Measurements from ENCODE around the gene RGS3.

DNA sequence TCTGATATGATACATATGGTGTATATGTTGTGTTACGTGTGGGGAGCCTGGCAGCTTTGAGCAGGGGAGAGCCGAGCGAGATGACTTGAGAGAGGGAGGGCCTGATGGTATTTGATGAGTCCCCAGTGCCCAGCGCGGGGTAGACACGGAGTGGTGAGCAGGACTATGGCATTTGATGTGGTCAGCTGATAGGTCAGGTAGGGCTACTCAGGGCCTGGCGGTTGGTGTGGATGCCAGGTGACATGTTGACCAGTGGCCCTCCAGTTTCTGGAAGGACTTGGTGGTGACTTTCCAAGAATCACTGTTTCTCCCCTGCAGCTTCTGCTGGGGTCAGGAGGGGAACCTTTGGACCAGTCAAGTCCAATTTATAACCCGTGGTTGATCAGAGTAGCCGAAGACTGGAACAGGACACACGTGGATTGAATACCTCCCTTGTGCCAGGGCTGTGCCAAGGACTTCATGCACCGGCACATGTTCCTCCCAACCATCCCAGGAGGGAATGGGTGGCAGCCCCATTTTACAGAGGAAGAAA is 148.8 kb downstream of the RGS3 start:
- TF ChIP-seq, protein P1, sequence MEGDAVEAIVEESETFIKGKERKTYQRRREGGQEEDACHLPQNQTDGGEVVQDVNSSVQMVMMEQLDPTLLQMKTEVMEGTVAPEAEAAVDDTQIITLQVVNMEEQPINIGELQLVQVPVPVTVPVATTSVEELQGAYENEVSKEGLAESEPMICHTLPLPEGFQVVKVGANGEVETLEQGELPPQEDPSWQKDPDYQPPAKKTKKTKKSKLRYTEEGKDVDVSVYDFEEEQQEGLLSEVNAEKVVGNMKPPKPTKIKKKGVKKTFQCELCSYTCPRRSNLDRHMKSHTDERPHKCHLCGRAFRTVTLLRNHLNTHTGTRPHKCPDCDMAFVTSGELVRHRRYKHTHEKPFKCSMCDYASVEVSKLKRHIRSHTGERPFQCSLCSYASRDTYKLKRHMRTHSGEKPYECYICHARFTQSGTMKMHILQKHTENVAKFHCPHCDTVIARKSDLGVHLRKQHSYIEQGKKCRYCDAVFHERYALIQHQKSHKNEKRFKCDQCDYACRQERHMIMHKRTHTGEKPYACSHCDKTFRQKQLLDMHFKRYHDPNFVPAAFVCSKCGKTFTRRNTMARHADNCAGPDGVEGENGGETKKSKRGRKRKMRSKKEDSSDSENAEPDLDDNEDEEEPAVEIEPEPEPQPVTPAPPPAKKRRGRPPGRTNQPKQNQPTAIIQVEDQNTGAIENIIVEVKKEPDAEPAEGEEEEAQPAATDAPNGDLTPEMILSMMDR (conservative IDR thresholded peaks at IDR 0.05): no peak
- no peak for TF ChIP-seq ZFX (IDR thresholded peaks at IDR 0.05)
